ENCODE results near the gene ZNF415.
"Not testable (repeated sequence)": the region's sequence is repeated elsewhere in the genome, so short reads cannot be mapped to it uniquely, and the experiment has no call there.

The ZNF415 gene

GRCh38 chr19:53136432-53136831 is 3.7 kb upstream of the ZNF415 start:
- Histone ChIP-seq H3K4me1 (no peaks in the 10 kb centered on the region), H3K4me3 (ENCODE audit: low read depth, low read length) (no peak overlapping the region), H3K9me3 (peaks cover 7% of the 10 kb centered on the region), H3K36me3 (no peaks in the 10 kb centered on the region), H3K27me3 (no peaks in the 10 kb centered on the region)
- TF ChIP-seq CTCF (IDR thresholded peaks at IDR 0.05; ENCODE audit: low read depth, low read length) = no peak
- no peak for DNase-seq

GRCh38 chr19:53131727-53132126 is 983 bp downstream of the ZNF415 start:
- H3K9me3 ChIP-seq = peaks cover 7% of the 10 kb centered on the region
- H3K4me3 ChIP-seq (ENCODE audit: low read depth, low read length) = no peak overlapping the region
- no peak for DNase-seq

GRCh38 chr19:53131085-53131590 is 1.6 kb downstream of the ZNF415 start:
- Histone ChIP-seq H3K9me3 (peaks cover 7% of the 10 kb centered on the region), H3K4me1 (no peaks in the 10 kb centered on the region), H3K36me3 (no peaks in the 10 kb centered on the region), H3K4me3 (ENCODE audit: low read depth, low read length) (no peak overlapping the region), H3K27me3 (no peaks in the 10 kb centered on the region)
- TF ChIP-seq CTCF (IDR thresholded peaks at IDR 0.05; ENCODE audit: low read depth, low read length) = no peak
- no peak for DNase-seq

More at GRCh38 chr19:53131727-53132126, 983 bp downstream of the ZNF415 start:
- no peaks in the 10 kb centered on the region for H3K36me3 ChIP-seq
- no peaks in the 10 kb centered on the region for H3K27me3 ChIP-seq
- no peak for TF ChIP-seq CTCF (IDR thresholded peaks at IDR 0.05; ENCODE audit: low read depth, low read length)
- no peaks in the 10 kb centered on the region for H3K4me1 ChIP-seq

- TF ChIP-seq CTCF (IDR thresholded peaks at IDR 0.05; ENCODE audit: low read depth, low read length) = no peak
- Histone ChIP-seq H3K36me3 (no peaks in the 10 kb centered on the region), H3K4me3 (ENCODE audit: low read depth, low read length) (no peak overlapping the region), H3K9me3 (peaks cover 7% of the 10 kb centered on the region), H3K27me3 (no peaks in the 10 kb centered on the region), H3K4me1 (no peaks in the 10 kb centered on the region)
- DNase-seq = no peak
Measured at GRCh38 chr19:53130506-53130905, 2.2 kb downstream of the ZNF415 start.

- not testable (repeated sequence) for DNase-seq; H3K36me3 ChIP-seq; H3K9me3 ChIP-seq; H3K4me3 ChIP-seq (ENCODE audit: low read depth, low read length); H3K27me3 ChIP-seq; H3K4me1 ChIP-seq
Measured at GRCh38 chr19:53126733-53127526, 5.8 kb downstream of the ZNF415 start.

- TF ChIP-seq CTCF (IDR thresholded peaks at IDR 0.05; ENCODE audit: low read depth, low read length) = no peak
Measured at GRCh38 chr19:53123400-53123799, 9.3 kb downstream of the ZNF415 start.

More at GRCh38 chr19:53123400-53123799, 9.3 kb downstream of the ZNF415 start:
- Histone ChIP-seq H3K36me3 (no peaks in the 10 kb centered on the region), H3K9me3 (no peaks in the 10 kb centered on the region), H3K27me3 (no peaks in the 10 kb centered on the region), H3K4me3 (ENCODE audit: low read depth, low read length) (no peak overlapping the region), H3K4me1 (no peaks in the 10 kb centered on the region)
- no peak for DNase-seq

Measured in BE2C (cell line).